ENCODE results near the gene C1orf159.
"Not testable (repeated sequence)": the region's sequence is repeated elsewhere in the genome, so short reads cannot be mapped to it uniquely, and the experiment has no call there.

Gene C1orf159

GRCh38 chr1:1115786-1116700, at the start of gene C1orf159:
Gene C1orf159, minus strand, starts transcription at chr1:1116089. Its CDS starts 24,546 bp downstream, at chr1:1091543.
- peak; percentile 94 for DNase-seq (ENCODE audit: low spot score)

GRCh38 chr1:1165485-1165884, 49.6 kb upstream of the C1orf159 start:
- DNase-seq (ENCODE audit: low spot score) = no peak

- no peak for DNase-seq (ENCODE audit: low spot score)
These were observed 49.0 kb upstream of the C1orf159 start for GRCh38 chr1:1164701-1165451.

GRCh38 chr1:1164361-1164700, 48.4 kb upstream of the C1orf159 start:
- no peak for DNase-seq (ENCODE audit: low spot score)

- no peak for DNase-seq (ENCODE audit: low spot score)
These were observed 47.7 kb upstream of the C1orf159 start for GRCh38 chr1:1163538-1164070.

GRCh38 chr1:1162597-1163537, 47.0 kb upstream of the C1orf159 start:
- DNase-seq (ENCODE audit: low spot score) = no peak

GRCh38 chr1:1161683-1162079, 45.8 kb upstream of the C1orf159 start:
- DNase-seq (ENCODE audit: low spot score) = no peak

GRCh38 chr1:1161078-1161682, 45.3 kb upstream of the C1orf159 start:
- DNase-seq (ENCODE audit: low spot score) = no peak

- DNase-seq (ENCODE audit: low spot score) = no peak
These were observed 44.5 kb upstream of the C1orf159 start for GRCh38 chr1:1160281-1160930.

GRCh38 chr1:1157914-1158710, 42.2 kb upstream of the C1orf159 start:
- DNase-seq (ENCODE audit: low spot score) = peak; percentile 80

- DNase-seq (ENCODE audit: low spot score) = peak; percentile 86
These were observed 41.6 kb upstream of the C1orf159 start for GRCh38 chr1:1157426-1157913.

GRCh38 chr1:1157033-1157365, 41.1 kb upstream of the C1orf159 start:
- DNase-seq (ENCODE audit: low spot score) = no peak

- no peak for DNase-seq (ENCODE audit: low spot score)
These were observed 40.5 kb upstream of the C1orf159 start for GRCh38 chr1:1156140-1157032.

GRCh38 chr1:1155258-1155657, 39.4 kb upstream of the C1orf159 start:
- no peak for DNase-seq (ENCODE audit: low spot score)

- no peak for DNase-seq (ENCODE audit: low spot score)
These were observed 38.0 kb upstream of the C1orf159 start for GRCh38 chr1:1153874-1154273.

GRCh38 chr1:1153215-1153614, 37.3 kb upstream of the C1orf159 start:
- not testable (repeated sequence) for DNase-seq (ENCODE audit: low spot score)

GRCh38 chr1:1152431-1152830, 36.5 kb upstream of the C1orf159 start:
- not testable (repeated sequence) for DNase-seq (ENCODE audit: low spot score)

GRCh38 chr1:1151306-1151705, 35.4 kb upstream of the C1orf159 start:
- no peak for DNase-seq (ENCODE audit: low spot score)

- no peak for DNase-seq (ENCODE audit: low spot score)
These were observed 34.2 kb upstream of the C1orf159 start for GRCh38 chr1:1150100-1150499.
